ENCODE results near the gene DMXL1.
"Not testable (repeated sequence)": the region's sequence is repeated elsewhere in the genome, so short reads cannot be mapped to it uniquely, and the experiment has no call there.

DMXL1 gene

GRCh38 chr5:119176785-119177184 is 105.9 kb downstream of the DMXL1 start:
- H3K4me3 ChIP-seq (ENCODE audit: extremely low read depth, insufficient read depth, low read length, poor library complexity, severe bottlenecking): no peak overlapping the region
- WGBS, 2 experiments (ENCODE audit: insufficient coverage in 2 of 2): no CpG with 5 or more reads among the region's 3 CpGs
- peaks cover 3% of the 10 kb centered on the region for H3K36me3 ChIP-seq (ENCODE audit: control insufficient read depth, insufficient read depth, low read length)
- H3K9me3 ChIP-seq (ENCODE audit: control insufficient read depth, low read length): no peaks in the 10 kb centered on the region
- no peak overlapping the region for H3K27ac ChIP-seq (ENCODE audit: low read depth, low read length, severe bottlenecking)
- peaks cover 3% of the 10 kb centered on the region for H3K4me1 ChIP-seq (ENCODE audit: control insufficient read depth, insufficient read depth, low read length, poor library complexity, severe bottlenecking)

GRCh38 chr5:119177226-119177625 is 106.3 kb downstream of the DMXL1 start:
- Histone ChIP-seq H3K27ac (ENCODE audit: low read depth, low read length, severe bottlenecking) (no peak overlapping the region), H3K4me1 (ENCODE audit: control insufficient read depth, insufficient read depth, low read length, poor library complexity, severe bottlenecking) (peaks cover 3% of the 10 kb centered on the region), H3K4me3 (ENCODE audit: extremely low read depth, insufficient read depth, low read length, poor library complexity, severe bottlenecking) (no peak overlapping the region), H3K9me3 (ENCODE audit: control insufficient read depth, low read length) (no peaks in the 10 kb centered on the region), H3K36me3 (ENCODE audit: control insufficient read depth, insufficient read depth, low read length) (peaks cover 3% of the 10 kb centered on the region)
- WGBS, 2 experiments (ENCODE audit: insufficient coverage in 2 of 2): no CpG with 5 or more reads among the region's 3 CpGs

GRCh38 chr5:119178435-119178834 is 107.5 kb downstream of the DMXL1 start:
- Histone ChIP-seq H3K27ac (ENCODE audit: low read depth, low read length, severe bottlenecking) (no peak overlapping the region), H3K4me3 (ENCODE audit: extremely low read depth, insufficient read depth, low read length, poor library complexity, severe bottlenecking) (no peak overlapping the region), H3K9me3 (ENCODE audit: control insufficient read depth, low read length) (no peaks in the 10 kb centered on the region), H3K36me3 (ENCODE audit: control insufficient read depth, insufficient read depth, low read length) (peaks cover 3% of the 10 kb centered on the region), H3K4me1 (ENCODE audit: control insufficient read depth, insufficient read depth, low read length, poor library complexity, severe bottlenecking) (peaks cover 3% of the 10 kb centered on the region)
- WGBS, 2 experiments (ENCODE audit: insufficient coverage in 2 of 2): 67% methylated on average over 1 of the region's 2 CpGs; no CpG with 5 or more reads in 1 of the 2 experiments

GRCh38 chr5:119179857-119180641 is 109.2 kb downstream of the DMXL1 start:
- Histone ChIP-seq H3K36me3 (ENCODE audit: control insufficient read depth, insufficient read depth, low read length) (peaks cover 3% of the 10 kb centered on the region), H3K9me3 (ENCODE audit: control insufficient read depth, low read length) (no peaks in the 10 kb centered on the region), H3K27ac (ENCODE audit: low read depth, low read length, severe bottlenecking) (no peak overlapping the region), H3K4me3 (ENCODE audit: extremely low read depth, insufficient read depth, low read length, poor library complexity, severe bottlenecking) (no peak overlapping the region), H3K4me1 (ENCODE audit: control insufficient read depth, insufficient read depth, low read length, poor library complexity, severe bottlenecking) (peaks cover 3% of the 10 kb centered on the region)
- WGBS, 2 experiments (ENCODE audit: insufficient coverage in 2 of 2): 83% methylated on average over 1 of the region's 1 CpG; no CpG with 5 or more reads in 1 of the 2 experiments

GRCh38 chr5:119185512-119185911 is 114.6 kb downstream of the DMXL1 start:
- not testable (repeated sequence) for H3K36me3 ChIP-seq (ENCODE audit: control insufficient read depth, insufficient read depth, low read length); H3K27ac ChIP-seq (ENCODE audit: low read depth, low read length, severe bottlenecking); H3K4me3 ChIP-seq (ENCODE audit: extremely low read depth, insufficient read depth, low read length, poor library complexity, severe bottlenecking); H3K9me3 ChIP-seq (ENCODE audit: control insufficient read depth, low read length); H3K4me1 ChIP-seq (ENCODE audit: control insufficient read depth, insufficient read depth, low read length, poor library complexity, severe bottlenecking)
- WGBS, 2 experiments (ENCODE audit: insufficient coverage in 2 of 2): 86% methylated on average over 1 of the region's 2 CpGs; no CpG with 5 or more reads in 1 of the 2 experiments

GRCh38 chr5:119187776-119188529 is 117.1 kb downstream of the DMXL1 start:
- Histone ChIP-seq H3K9me3 (ENCODE audit: control insufficient read depth, low read length) (no peaks in the 10 kb centered on the region), H3K4me3 (ENCODE audit: extremely low read depth, insufficient read depth, low read length, poor library complexity, severe bottlenecking) (no peak overlapping the region), H3K36me3 (ENCODE audit: control insufficient read depth, insufficient read depth, low read length) (no peaks in the 10 kb centered on the region), H3K4me1 (ENCODE audit: control insufficient read depth, insufficient read depth, low read length, poor library complexity, severe bottlenecking) (no peaks in the 10 kb centered on the region), H3K27ac (ENCODE audit: low read depth, low read length, severe bottlenecking) (no peak overlapping the region)
- 100% methylated on average over 1 to 2 of the region's 7 CpGs for WGBS, 2 experiments (ENCODE audit: insufficient coverage in 2 of 2)

GRCh38 chr5:119190470-119191095 is 119.7 kb downstream of the DMXL1 start:
- 83 to 85% methylated on average over 1 of the region's 1 CpG for WGBS, 2 experiments (ENCODE audit: insufficient coverage in 2 of 2)
- Histone ChIP-seq H3K27ac (ENCODE audit: low read depth, low read length, severe bottlenecking) (no peak overlapping the region), H3K4me3 (ENCODE audit: extremely low read depth, insufficient read depth, low read length, poor library complexity, severe bottlenecking) (no peak overlapping the region), H3K36me3 (ENCODE audit: control insufficient read depth, insufficient read depth, low read length) (no peaks in the 10 kb centered on the region), H3K4me1 (ENCODE audit: control insufficient read depth, insufficient read depth, low read length, poor library complexity, severe bottlenecking) (no peaks in the 10 kb centered on the region), H3K9me3 (ENCODE audit: control insufficient read depth, low read length) (no peaks in the 10 kb centered on the region)

- Histone ChIP-seq H3K4me3 (ENCODE audit: extremely low read depth, insufficient read depth, low read length, poor library complexity, severe bottlenecking) (no peak overlapping the region), H3K27ac (ENCODE audit: low read depth, low read length, severe bottlenecking) (no peak overlapping the region), H3K4me1 (ENCODE audit: control insufficient read depth, insufficient read depth, low read length, poor library complexity, severe bottlenecking) (no peaks in the 10 kb centered on the region), H3K9me3 (ENCODE audit: control insufficient read depth, low read length) (no peaks in the 10 kb centered on the region), H3K36me3 (ENCODE audit: control insufficient read depth, insufficient read depth, low read length) (no peaks in the 10 kb centered on the region)
- 100% methylated on average over 1 of the region's 1 CpG; no CpG with 5 or more reads in 1 of the 2 experiments for WGBS, 2 experiments (ENCODE audit: insufficient coverage in 2 of 2)
These were observed 121.1 kb downstream of the DMXL1 start for GRCh38 chr5:119191944-119192343.

- no peaks in the 10 kb centered on the region for H3K9me3 ChIP-seq (ENCODE audit: control insufficient read depth, low read length)
- H3K4me3 ChIP-seq (ENCODE audit: extremely low read depth, insufficient read depth, low read length, poor library complexity, severe bottlenecking): no peak overlapping the region
- peaks cover 5% of the 10 kb centered on the region for H3K4me1 ChIP-seq (ENCODE audit: control insufficient read depth, insufficient read depth, low read length, poor library complexity, severe bottlenecking)
- H3K27ac ChIP-seq (ENCODE audit: low read depth, low read length, severe bottlenecking): peak overlapping the region; percentile 18
- H3K36me3 ChIP-seq (ENCODE audit: control insufficient read depth, insufficient read depth, low read length): peaks cover 29% of the 10 kb centered on the region
These were observed 129.9 kb downstream of the DMXL1 start for GRCh38 chr5:119200795-119201194.

- Histone ChIP-seq H3K27ac (ENCODE audit: low read depth, low read length, severe bottlenecking) (no peak overlapping the region), H3K4me3 (ENCODE audit: extremely low read depth, insufficient read depth, low read length, poor library complexity, severe bottlenecking) (no peak overlapping the region), H3K9me3 (ENCODE audit: control insufficient read depth, low read length) (no peaks in the 10 kb centered on the region), H3K36me3 (ENCODE audit: control insufficient read depth, insufficient read depth, low read length) (peaks cover 7% of the 10 kb centered on the region), H3K4me1 (ENCODE audit: control insufficient read depth, insufficient read depth, low read length, poor library complexity, severe bottlenecking) (no peaks in the 10 kb centered on the region)
- WGBS, 2 experiments (ENCODE audit: insufficient coverage in 2 of 2): no CpG with 5 or more reads among the region's 1 CpG
These were observed 136.2 kb downstream of the DMXL1 start for GRCh38 chr5:119207105-119207504.

Data from mesodermal cell (in vitro differentiated cells).